Tibial nerve (tissue), 4 donors: ENCODE data around the gene QPRT.
"Not testable (repeated sequence)": the region's sequence is repeated elsewhere in the genome, so short reads cannot be mapped to it uniquely, and the experiment has no call there.

Experiments used
- EP300 ChIP-seq, 2 donors: sonication (generic); formaldehyde crosslinking; IDR thresholded peaks; one replicate each; pipeline ENCODE4 v1.6.1; 2017; ENCODE audit warnings: antibody characterized with exemption in 2 of 2, mild to moderate bottlenecking in 1 of 2
- TF ChIP-seq, protein P1 (sequence below), 5 experiments: fragments of 200-600 bp in 3 of 5; fragments of 450-650 bp in 2 of 5; sonication (generic) in 3 of 5; IDR thresholded peaks; one replicate each; pipeline ENCODE4 v1.5.1; 2016 to 2019; ENCODE audit warnings: antibody characterized with exemption in 5 of 5, mild to moderate bottlenecking in 3 of 5, moderate library complexity in 2 of 5

DNA sequence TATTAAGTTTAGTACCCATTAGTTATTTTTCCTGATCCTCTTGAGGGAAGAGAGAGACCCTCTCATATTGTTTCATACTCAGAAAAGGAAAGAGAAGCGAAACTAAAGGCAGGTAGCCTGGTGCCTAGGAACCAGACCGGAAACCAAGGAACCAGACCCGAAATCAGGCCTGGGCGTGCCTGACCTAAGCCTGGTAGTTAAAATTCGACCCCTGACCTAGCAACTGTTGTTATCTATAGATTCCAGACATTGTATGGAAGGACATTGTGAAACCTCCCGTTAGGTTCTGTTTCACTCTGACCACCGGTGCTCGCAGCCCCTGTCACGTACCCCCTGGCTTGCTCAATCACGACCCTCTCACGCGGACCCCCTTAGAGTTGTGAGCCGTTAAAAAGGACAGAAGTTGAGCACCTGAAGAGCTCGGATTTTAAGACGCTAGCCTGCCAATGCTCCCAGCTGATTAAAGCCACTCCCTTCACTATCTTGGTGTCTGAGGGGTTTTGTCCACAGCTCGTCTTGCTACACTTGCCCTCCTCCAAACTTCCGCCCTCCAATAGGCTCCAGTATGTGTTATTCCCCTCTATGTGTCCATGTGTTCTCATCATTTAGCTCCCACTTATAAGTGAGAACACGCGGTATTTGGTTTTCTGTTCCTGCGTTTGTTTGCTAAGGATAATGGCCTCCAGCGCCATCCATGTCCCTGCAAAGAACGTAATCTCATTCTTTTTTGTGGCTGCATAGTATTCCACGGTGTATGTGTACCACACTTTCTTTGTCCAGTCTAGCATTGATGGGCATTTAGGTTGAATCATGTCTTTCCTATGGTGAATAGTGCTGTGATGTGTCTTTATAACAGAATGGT, 10.7 kb downstream of the QPRT start:
- TF ChIP-seq, protein P1, sequence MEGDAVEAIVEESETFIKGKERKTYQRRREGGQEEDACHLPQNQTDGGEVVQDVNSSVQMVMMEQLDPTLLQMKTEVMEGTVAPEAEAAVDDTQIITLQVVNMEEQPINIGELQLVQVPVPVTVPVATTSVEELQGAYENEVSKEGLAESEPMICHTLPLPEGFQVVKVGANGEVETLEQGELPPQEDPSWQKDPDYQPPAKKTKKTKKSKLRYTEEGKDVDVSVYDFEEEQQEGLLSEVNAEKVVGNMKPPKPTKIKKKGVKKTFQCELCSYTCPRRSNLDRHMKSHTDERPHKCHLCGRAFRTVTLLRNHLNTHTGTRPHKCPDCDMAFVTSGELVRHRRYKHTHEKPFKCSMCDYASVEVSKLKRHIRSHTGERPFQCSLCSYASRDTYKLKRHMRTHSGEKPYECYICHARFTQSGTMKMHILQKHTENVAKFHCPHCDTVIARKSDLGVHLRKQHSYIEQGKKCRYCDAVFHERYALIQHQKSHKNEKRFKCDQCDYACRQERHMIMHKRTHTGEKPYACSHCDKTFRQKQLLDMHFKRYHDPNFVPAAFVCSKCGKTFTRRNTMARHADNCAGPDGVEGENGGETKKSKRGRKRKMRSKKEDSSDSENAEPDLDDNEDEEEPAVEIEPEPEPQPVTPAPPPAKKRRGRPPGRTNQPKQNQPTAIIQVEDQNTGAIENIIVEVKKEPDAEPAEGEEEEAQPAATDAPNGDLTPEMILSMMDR (IDR thresholded peaks at IDR 0.05) = not testable (repeated sequence)
- not testable (repeated sequence) for TF ChIP-seq EP300 (IDR thresholded peaks at IDR 0.05)
